ENCODE data around the gene ARID4B. TPM values are rescaled to one million over a fixed set of nuclear protein-coding genes. Genes with fewer than 3 reads are reported as not detected.

The ARID4B gene
- total RNA-seq, 3 donors from 2014 or later: 25.9 to 40.5 (median 37.3) TPM

DNA sequence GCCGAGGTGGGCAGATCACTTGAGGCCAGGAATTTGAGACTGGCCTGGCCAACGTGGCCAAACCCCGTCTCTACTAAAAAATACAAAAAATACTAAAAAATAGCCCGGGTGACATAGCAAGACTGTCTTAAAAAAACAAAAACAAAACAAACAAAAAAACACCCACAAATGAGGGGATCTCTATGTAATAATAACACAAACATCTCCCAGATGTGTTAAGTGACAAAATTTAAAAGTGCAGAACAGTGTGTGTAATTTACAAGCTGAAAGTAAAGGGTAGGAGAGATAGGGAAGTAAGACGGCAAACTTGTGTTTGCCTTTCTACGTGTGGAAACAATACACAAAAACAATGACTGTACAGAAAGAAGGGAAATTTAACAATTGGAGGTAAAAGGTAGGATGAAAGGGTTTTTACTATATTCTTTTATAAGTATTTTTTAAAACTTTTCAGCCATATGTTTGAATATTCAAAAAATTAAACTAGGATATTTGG is 36.3 kb downstream of the ARID4B start:
- TF ChIP-seq, protein P1, sequence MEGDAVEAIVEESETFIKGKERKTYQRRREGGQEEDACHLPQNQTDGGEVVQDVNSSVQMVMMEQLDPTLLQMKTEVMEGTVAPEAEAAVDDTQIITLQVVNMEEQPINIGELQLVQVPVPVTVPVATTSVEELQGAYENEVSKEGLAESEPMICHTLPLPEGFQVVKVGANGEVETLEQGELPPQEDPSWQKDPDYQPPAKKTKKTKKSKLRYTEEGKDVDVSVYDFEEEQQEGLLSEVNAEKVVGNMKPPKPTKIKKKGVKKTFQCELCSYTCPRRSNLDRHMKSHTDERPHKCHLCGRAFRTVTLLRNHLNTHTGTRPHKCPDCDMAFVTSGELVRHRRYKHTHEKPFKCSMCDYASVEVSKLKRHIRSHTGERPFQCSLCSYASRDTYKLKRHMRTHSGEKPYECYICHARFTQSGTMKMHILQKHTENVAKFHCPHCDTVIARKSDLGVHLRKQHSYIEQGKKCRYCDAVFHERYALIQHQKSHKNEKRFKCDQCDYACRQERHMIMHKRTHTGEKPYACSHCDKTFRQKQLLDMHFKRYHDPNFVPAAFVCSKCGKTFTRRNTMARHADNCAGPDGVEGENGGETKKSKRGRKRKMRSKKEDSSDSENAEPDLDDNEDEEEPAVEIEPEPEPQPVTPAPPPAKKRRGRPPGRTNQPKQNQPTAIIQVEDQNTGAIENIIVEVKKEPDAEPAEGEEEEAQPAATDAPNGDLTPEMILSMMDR (IDR thresholded peaks at IDR 0.05): no peak
- peaks cover 16% of the 10 kb centered on the region for H3K4me1 ChIP-seq (ENCODE audit: low read depth)
- intact Hi-C loops (cut with DNase I, micrococcal nuclease): no loop called here
- ATAC-seq (peak; percentile 37), DNase-seq (no peak)
- no peaks in the 10 kb centered on the region for H3K9me3 ChIP-seq
- no peak overlapping the region for H3K4me3 ChIP-seq
- H3K36me3 ChIP-seq (ENCODE audit: low read depth): no peaks in the 10 kb centered on the region

DNA sequence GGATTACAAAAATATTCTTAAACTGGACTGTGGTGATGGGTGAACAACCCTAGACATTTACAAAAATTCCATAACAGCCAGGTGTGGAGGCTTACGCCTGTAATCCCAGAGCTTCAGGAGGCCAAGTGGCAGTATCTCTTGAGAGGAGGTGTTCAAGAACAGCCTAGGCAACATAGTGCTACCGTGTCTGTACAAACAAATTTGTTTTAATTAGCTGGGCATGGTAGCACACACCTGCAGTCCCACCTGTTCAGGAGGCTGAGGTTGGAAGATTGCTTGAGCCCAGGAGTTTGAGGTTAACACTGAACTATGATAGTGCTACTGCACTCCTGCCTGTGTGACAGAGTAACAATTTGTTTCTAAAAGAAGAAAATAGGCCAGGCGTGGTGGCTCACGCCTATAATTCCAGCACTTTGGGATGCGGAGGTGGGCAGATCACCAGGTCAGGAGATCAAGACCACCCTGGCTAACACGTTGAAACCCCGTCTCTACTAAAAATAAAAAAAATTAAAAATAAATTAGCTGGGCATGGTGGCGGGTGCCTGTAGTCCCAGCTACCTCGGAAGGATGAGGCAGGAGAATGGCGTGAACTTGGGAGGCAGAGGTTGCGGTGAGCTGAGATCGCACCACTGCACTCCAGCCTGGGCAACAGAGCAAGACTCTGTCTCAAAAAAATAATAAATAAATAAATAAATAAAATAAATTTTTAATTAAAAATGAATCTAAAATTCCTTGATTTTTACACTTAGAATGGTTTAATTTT is 37.1 kb downstream of the ARID4B start:
- Histone ChIP-seq H3K4me3 (no peak overlapping the region), H3K4me1 (ENCODE audit: low read depth) (peaks cover 16% of the 10 kb centered on the region), H3K9me3 (no peaks in the 10 kb centered on the region), H3K36me3 (ENCODE audit: low read depth) (no peaks in the 10 kb centered on the region)
- TF ChIP-seq, protein P1 (IDR thresholded peaks at IDR 0.05): no peak
- DNase-seq (no peak), ATAC-seq (peak; percentile 59)
- intact Hi-C loops (cut with DNase I, micrococcal nuclease): no loop called here

DNA sequence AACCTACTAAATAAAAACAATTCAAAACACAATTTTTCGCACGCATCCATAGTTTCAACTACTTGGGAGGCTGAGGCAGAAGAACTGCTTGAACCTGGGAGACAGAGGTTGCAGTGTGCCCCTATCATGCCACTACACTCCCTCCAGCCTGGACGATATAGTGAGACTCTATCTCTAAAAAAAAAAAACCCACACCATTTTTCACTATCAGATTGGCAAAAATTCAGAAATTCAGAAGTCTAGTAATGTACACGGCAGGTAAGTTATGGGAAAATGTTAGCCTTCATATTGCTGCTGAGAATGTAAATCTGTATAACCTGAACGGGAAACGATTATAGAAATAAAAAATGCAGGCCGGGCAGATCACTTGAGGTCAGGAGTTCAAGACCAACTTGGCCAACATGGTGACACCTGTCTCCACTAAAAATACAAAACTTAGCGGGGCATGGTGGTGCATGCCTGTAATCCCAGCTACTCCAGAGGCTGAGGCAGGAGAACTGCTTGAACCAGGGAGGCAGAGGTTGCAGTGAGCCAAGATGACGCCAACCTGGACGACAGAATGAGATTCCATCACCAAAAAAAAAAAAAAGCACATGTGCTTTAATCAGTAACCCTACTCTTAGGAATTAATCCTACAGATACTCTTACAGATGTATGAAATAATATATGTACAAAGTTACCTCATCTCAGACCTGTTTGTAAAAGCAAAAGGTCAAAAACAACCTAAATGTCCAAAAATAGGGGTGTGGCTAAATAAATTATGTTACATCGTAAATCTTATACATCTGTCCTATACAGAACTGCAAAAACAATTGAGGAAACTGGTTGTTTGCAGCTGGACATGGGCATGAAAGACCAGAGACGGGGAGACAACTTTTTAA is 37.9 kb downstream of the ARID4B start:
- peaks cover 16% of the 10 kb centered on the region for H3K4me1 ChIP-seq (ENCODE audit: low read depth)
- intact Hi-C loops (cut with DNase I, micrococcal nuclease): no loop called here
- ATAC-seq (no peak), DNase-seq (no peak)
- H3K4me3 ChIP-seq: no peak overlapping the region
- H3K36me3 ChIP-seq (ENCODE audit: low read depth): no peaks in the 10 kb centered on the region
- TF ChIP-seq, protein P1 (IDR thresholded peaks at IDR 0.05): no peak
- no peaks in the 10 kb centered on the region for H3K9me3 ChIP-seq

DNA sequence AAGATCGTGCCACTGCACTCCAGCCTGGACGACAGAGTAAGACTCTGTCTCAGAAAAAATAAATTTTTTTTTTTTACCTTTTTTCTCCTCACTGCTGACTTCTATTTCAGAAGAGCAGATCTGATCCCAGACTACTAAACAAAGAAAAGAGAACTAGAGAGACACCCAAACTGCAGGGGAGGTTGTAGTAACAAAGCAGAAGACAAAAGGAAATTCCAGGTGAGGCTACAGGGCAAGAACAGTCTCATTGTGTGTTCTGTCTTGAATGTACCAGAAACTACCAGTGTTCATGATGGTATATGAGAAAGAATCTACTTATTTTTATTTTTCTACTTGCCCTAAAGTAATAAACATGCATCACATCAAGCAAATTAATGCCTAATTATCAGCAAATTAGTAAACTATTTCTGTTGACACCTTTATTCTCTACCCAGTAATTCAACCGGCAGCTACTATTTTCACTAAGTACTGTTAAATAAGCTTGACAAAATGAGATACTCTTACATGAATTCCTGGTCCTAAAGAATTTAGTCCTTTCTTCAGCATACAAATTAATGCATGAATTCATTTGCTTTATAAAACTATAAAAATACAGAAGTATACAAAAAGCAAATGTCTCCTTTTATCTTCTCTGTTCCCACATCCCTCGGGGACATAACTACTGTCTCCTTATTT is 40.6 kb downstream of the ARID4B start:
- Histone ChIP-seq H3K4me3 (no peak overlapping the region), H3K36me3 (ENCODE audit: low read depth) (no peaks in the 10 kb centered on the region), H3K4me1 (ENCODE audit: low read depth) (peaks cover 8% of the 10 kb centered on the region), H3K9me3 (no peaks in the 10 kb centered on the region)
- intact Hi-C loops (cut with DNase I, micrococcal nuclease): no loop called here
- ATAC-seq: no peak
- TF ChIP-seq, protein P1 (IDR thresholded peaks at IDR 0.05): no peak
- DNase-seq: no peak

DNA sequence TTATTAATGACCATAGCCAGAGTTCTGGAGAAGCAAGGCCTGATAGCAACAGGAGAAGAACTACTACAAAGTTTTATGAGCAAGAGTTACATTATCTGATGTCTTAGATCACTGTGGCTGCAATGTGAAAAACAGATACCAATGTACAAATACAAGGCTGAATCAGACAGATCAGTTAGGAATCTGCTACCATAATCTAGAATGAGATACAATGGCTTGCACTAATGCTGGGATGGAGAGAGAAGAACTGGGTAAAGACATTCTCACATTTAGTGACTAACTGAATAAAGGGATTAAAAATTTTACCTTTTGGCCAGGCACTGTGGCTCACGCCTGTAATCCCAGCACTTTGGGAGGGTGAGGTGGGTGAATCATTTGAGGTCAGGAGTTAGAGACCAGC is 41.3 kb downstream of the ARID4B start:
- Histone ChIP-seq H3K9me3 (no peaks in the 10 kb centered on the region), H3K36me3 (ENCODE audit: low read depth) (no peaks in the 10 kb centered on the region), H3K4me3 (no peak overlapping the region), H3K4me1 (ENCODE audit: low read depth) (peaks cover 3% of the 10 kb centered on the region)
- no peak for DNase-seq
- no peak for ATAC-seq
- intact Hi-C loops (cut with DNase I, micrococcal nuclease): no loop called here
- TF ChIP-seq, protein P1 (IDR thresholded peaks at IDR 0.05): no peak

Measured in mucosa of descending colon (tissue), 3 donors.